GM10266 (cell line): ENCODE data around the gene NCMAP.
"Not testable (repeated sequence)": the region's sequence is repeated elsewhere in the genome, so short reads cannot be mapped to it uniquely, and the experiment has no call there.

ENCODE experiments used
- DNase-seq: peaks from one replicate; pipeline ENCODE4 v3.0.0; 2012; ENCODE audit errors: extremely low spot score
- CTCF ChIP-seq: IDR thresholded peaks from 2 replicates; pipeline ENCODE4 v1.5.1; 2012; ENCODE audit warnings: mild to moderate bottlenecking, low read depth; ENCODE audit not compliant: control insufficient read depth, insufficient read depth; ENCODE audit errors: missing control alignments

Gene NCMAP

GRCh38 chr1:24547195-24547594 lies 8.7 kb upstream of the NCMAP start:
- DNase-seq, result no peak
- no peak for TF ChIP-seq CTCF

- no peak for TF ChIP-seq CTCF
- no peak for DNase-seq
Measured at GRCh38 chr1:24548070-24548469, 7.8 kb upstream of the NCMAP start.

GRCh38 chr1:24549210-24549609 lies 6.7 kb upstream of the NCMAP start:
- DNase-seq, result not testable (repeated sequence)

- TF ChIP-seq CTCF, result no peak
- DNase-seq, result no peak
Measured at GRCh38 chr1:24551290-24551959, 4.5 kb upstream of the NCMAP start.

DNA sequence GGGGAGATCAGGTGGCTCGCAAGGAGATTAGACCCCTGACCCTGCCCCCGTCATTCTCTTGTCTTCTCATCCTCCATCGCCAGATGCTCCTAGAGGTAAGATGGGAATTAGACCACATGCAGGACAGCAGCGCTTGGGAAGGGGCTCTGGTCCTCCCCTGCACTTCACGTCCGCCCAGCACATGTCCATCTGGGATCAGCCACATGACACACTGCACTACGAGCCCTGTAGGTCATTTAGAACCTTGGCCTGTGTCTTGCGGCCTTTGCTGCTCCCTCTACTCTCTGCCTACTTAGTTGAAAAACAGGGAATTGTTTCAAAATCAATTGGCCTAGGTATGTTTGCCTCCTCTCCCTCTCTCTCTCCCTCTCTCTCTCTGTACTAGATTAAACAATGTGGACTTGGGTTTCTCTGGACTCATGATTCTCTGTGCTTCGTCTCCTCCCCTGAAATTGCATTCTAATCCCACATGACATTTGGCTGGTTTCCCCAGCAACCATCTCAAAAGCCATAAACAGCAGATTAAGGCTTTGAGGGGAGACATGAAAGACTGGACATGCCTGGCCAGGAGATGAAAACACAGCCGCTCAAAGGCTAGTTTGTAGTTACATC lies 3.8 kb upstream of the NCMAP start:
- no peak for TF ChIP-seq CTCF
- DNase-seq, result no peak

DNA sequence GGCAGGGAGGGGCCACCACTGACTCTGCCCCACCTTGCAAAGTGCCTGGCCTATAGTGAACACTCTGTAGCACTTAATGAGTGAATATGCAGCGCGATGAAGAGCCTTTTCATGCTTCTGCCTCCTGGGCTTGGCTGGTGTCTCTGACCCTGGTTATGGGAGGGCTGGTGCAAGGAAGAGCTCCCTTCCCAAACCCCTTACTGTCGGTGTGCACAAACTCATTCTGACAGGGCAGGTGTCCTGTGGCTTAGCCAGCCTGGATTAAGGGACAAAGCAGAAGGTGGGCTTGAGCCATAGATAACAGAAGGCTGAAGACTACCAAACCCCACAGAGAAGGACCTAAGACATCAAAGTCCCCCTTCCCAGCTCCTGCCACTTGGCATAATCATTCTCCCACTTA lies 2.0 kb upstream of the NCMAP start:
- no peak for TF ChIP-seq CTCF
- DNase-seq, result no peak

DNA sequence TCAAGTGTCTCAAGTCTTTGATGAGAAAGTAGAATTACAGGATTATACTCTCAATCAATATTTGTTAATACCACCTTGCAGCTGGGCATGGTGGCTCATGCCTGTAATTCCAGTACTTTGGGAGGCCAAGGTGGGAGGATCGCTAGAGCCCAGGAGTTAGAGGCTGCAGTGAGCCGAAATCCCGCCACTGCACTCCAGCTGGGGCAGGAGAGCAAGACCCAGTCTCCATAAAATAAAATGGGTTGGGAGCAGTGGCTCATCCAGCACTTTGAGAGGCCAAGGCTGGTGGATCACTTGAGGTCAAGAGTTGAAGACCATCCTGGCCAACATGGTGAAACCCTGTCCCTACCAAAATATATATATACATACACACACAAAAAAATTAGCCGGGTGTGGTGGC lies 1.2 kb upstream of the NCMAP start:
- TF ChIP-seq CTCF, result no peak
- no peak for DNase-seq
